Measurements from ENCODE around the gene HPSE2. TPM values are rescaled to one million over a fixed set of nuclear protein-coding genes. Genes with fewer than 3 reads are reported as not detected.
"Not testable (repeated sequence)": the region's sequence is repeated elsewhere in the genome, so short reads cannot be mapped to it uniquely, and the experiment has no call there.

Gene HPSE2
- total RNA-seq, 2 donors from 2014 or later = 1.0 to 1.8 TPM

GRCh38 chr10:99143651-99144050 lies 92.0 kb downstream of the HPSE2 start:
- Histone ChIP-seq H3K9me3 (no peaks in the 10 kb centered on the region), H3K4me1 (no peaks in the 10 kb centered on the region), H3K27ac (no peak overlapping the region), H3K9ac (ENCODE audit: low read depth in 2 of 2, low read length in 2 of 2) (no peak overlapping the region), H3K27me3 (no peaks in the 10 kb centered on the region), H3K4me3 (no peak overlapping the region), H3K36me3 (no peaks in the 10 kb centered on the region)
- TF ChIP-seq CTCF (IDR thresholded peaks at IDR 0.05) = no peak
- no peak for DNase-seq
- intact Hi-C loops (cut with DNase I) = no loop called here

GRCh38 chr10:99143011-99143410 lies 92.6 kb downstream of the HPSE2 start:
- Histone ChIP-seq H3K27ac (no peak overlapping the region), H3K9ac (ENCODE audit: low read depth in 2 of 2, low read length in 2 of 2) (no peak overlapping the region), H3K4me1 (no peaks in the 10 kb centered on the region), H3K36me3 (no peaks in the 10 kb centered on the region), H3K4me3 (no peak overlapping the region), H3K9me3 (no peaks in the 10 kb centered on the region), H3K27me3 (no peaks in the 10 kb centered on the region)
- intact Hi-C loops (cut with DNase I) = no loop called here
- no peak for DNase-seq
- no peak for TF ChIP-seq CTCF (IDR thresholded peaks at IDR 0.05)

GRCh38 chr10:99132897-99133296 lies 102.8 kb downstream of the HPSE2 start:
- H3K27me3 ChIP-seq; DNase-seq; H3K9ac ChIP-seq (ENCODE audit: low read depth in 2 of 2, low read length in 2 of 2); intact Hi-C loops (cut with DNase I); H3K4me3 ChIP-seq; H3K36me3 ChIP-seq; H3K27ac ChIP-seq; H3K9me3 ChIP-seq; H3K4me1 ChIP-seq: not testable (repeated sequence)

- H3K27ac ChIP-seq = no peak overlapping the region
- no peak for TF ChIP-seq CTCF (IDR thresholded peaks at IDR 0.05)
- no peaks in the 10 kb centered on the region for H3K36me3 ChIP-seq
- H3K27me3 ChIP-seq = no peaks in the 10 kb centered on the region
- H3K9me3 ChIP-seq = no peaks in the 10 kb centered on the region
- no peak overlapping the region for H3K4me3 ChIP-seq
- DNase-seq = no peak
- H3K4me1 ChIP-seq = no peaks in the 10 kb centered on the region
- no peak overlapping the region for H3K9ac ChIP-seq (ENCODE audit: low read depth in 2 of 2, low read length in 2 of 2)
- intact Hi-C loops (cut with DNase I) = no loop called here
Observed at GRCh38 chr10:99125879-99126278, 109.8 kb downstream of the HPSE2 start.

- Histone ChIP-seq H3K9me3 (no peaks in the 10 kb centered on the region), H3K27me3 (no peaks in the 10 kb centered on the region), H3K27ac (no peak overlapping the region), H3K36me3 (no peaks in the 10 kb centered on the region), H3K9ac (ENCODE audit: low read depth in 2 of 2, low read length in 2 of 2) (no peak overlapping the region), H3K4me3 (no peak overlapping the region), H3K4me1 (no peaks in the 10 kb centered on the region)
- intact Hi-C loops (cut with DNase I) = no loop called here
- DNase-seq = no peak
- no peak for TF ChIP-seq CTCF (IDR thresholded peaks at IDR 0.05)
Observed at GRCh38 chr10:99124376-99124775, 111.3 kb downstream of the HPSE2 start.

GRCh38 chr10:99123851-99124250 lies 111.8 kb downstream of the HPSE2 start:
- Histone ChIP-seq H3K4me3 (no peak overlapping the region), H3K9ac (ENCODE audit: low read depth in 2 of 2, low read length in 2 of 2) (no peak overlapping the region), H3K27me3 (no peaks in the 10 kb centered on the region), H3K27ac (no peak overlapping the region), H3K9me3 (no peaks in the 10 kb centered on the region), H3K36me3 (no peaks in the 10 kb centered on the region), H3K4me1 (no peaks in the 10 kb centered on the region)
- TF ChIP-seq CTCF (IDR thresholded peaks at IDR 0.05) = no peak
- intact Hi-C loops (cut with DNase I) = no loop called here
- DNase-seq = no peak

Measured in colonic mucosa (tissue), 4 donors.